Activated CD4-positive, alpha-beta T cell treated with anti-CD3 and anti-CD28 coated beads, Interleukin-2, amount 10 ng/mL, durations not matched to agents 7 days and 5 days (primary cell): Measurements from ENCODE around the gene KRT74. TPM values are rescaled to one million over a fixed set of nuclear protein-coding genes. Genes with fewer than 3 reads are reported as not detected.

Source experiments
- CTCF ChIA-PET: fragments of 350-600 bp; sonication (Branson Sonifier 250); formaldehyde crosslinking; loops from one replicate; lab custom pipeline; 2021; ENCODE audit warnings: antibody characterized with exemption; lab: Charles Lee
- POLR2A ChIA-PET: fragments of 350-600 bp; sonication (Branson Sonifier 250); formaldehyde crosslinking; loops from one replicate; lab custom pipeline; 2021; ENCODE audit warnings: antibody characterized with exemption; lab: Charles Lee
- DNase-seq: peaks from one replicate; pipeline ENCODE4 v3.0.0-alpha.2; 2020
- H3K27ac Mint-ChIP-seq: one replicate; pipeline ENCODE4 v1.8.0; 2021; ENCODE audit warnings: mild to moderate bottlenecking, moderate library complexity, mixed read lengths
- H3K27me3 Mint-ChIP-seq: one replicate; pipeline ENCODE4 v1.8.0; 2021; ENCODE audit warnings: mixed read lengths
- H3K36me3 Mint-ChIP-seq: one replicate; pipeline ENCODE4 v1.8.0; 2021; ENCODE audit warnings: low read depth, mixed read lengths
- H3K4me1 Mint-ChIP-seq: one replicate; pipeline ENCODE4 v1.8.0; 2021; ENCODE audit warnings: mixed read lengths
- H3K4me3 Mint-ChIP-seq: one replicate; pipeline ENCODE4 v1.8.0; 2021; ENCODE audit warnings: mild to moderate bottlenecking, moderate library complexity, mixed read lengths
- H3K9me3 Mint-ChIP-seq: one replicate; pipeline ENCODE4 v1.8.0; 2021; ENCODE audit warnings: mixed read lengths
- total RNA-seq, 2 experiments: library from RNA; stranded (reverse); gene quantifications; one replicate each; pipeline ENCODE4 v1.2.3, GENCODE V29; 2021

The KRT74 gene
- total RNA-seq, result under 1 TPM; 0.15 TPM

DNA sequence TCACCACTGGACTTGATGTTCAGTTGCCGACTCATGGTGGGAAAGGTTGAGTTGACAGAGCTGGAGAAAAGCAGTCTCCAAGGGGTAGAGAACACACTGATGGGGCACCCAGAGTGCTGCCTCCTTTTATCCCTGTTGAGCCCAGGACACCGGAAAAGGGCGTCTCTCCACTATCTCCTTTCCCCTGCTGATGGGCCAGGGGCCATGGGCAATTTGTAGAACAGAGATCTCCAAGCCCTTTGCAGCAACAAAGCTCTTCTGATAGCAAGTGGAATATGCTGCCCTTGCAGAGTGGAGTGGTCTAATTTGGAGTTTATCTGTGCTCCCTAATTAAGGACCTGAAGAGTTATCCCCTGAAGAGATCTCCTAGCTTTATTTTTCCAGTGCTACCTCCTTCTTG, at the start of gene KRT74:
KRT74 (minus strand) TSS at position 101 of the 400 bp plus-strand sequence; CDS start at position 35, 66 bp downstream.
- peaks cover 2% of the 10 kb centered on the region for H3K27me3 Mint-ChIP-seq
- no peak within 1 kb of the TSS for H3K4me3 Mint-ChIP-seq
- no peaks in the 10 kb centered on the region for H3K4me1 Mint-ChIP-seq
- H3K36me3 Mint-ChIP-seq, result no peaks in the 10 kb centered on the region
- H3K9me3 Mint-ChIP-seq, result no peaks in the 10 kb centered on the region
- no peak within 1 kb of the TSS for H3K27ac Mint-ChIP-seq
- no peak for DNase-seq
- ChIA-PET POLR2A (no interaction called here), CTCF (no interaction called here)

DNA sequence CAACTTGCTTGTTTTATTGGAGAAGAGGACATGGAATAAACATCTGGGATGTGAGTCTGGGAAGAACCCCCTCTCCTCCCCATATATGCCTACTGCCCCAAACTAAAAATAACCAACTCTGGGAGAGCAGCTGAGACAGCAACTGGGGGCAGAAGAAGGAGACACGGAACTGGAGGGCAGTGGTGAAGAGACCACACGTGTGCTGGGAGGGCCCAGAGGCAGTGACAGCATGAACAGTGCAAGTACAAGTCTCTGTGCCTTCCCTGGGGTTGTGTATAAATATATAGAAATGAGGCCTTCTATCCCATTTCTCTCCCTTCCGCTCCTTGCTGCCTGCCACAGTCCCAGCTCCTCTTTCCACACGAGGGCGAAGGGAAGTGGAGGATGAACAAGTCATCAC, 48.7 kb upstream of the KRT74 start:
- ChIA-PET POLR2A (no interaction called here), CTCF (no interaction called here)
- H3K9me3 Mint-ChIP-seq, result peaks cover 8% of the 10 kb centered on the region
- no peak overlapping the region for H3K4me3 Mint-ChIP-seq
- no peak overlapping the region for H3K27ac Mint-ChIP-seq
- H3K4me1 Mint-ChIP-seq, result peaks cover 21% of the 10 kb centered on the region
- peaks cover 11% of the 10 kb centered on the region for H3K36me3 Mint-ChIP-seq
- H3K27me3 Mint-ChIP-seq, result peaks cover 5% of the 10 kb centered on the region
- DNase-seq, result no peak

DNA sequence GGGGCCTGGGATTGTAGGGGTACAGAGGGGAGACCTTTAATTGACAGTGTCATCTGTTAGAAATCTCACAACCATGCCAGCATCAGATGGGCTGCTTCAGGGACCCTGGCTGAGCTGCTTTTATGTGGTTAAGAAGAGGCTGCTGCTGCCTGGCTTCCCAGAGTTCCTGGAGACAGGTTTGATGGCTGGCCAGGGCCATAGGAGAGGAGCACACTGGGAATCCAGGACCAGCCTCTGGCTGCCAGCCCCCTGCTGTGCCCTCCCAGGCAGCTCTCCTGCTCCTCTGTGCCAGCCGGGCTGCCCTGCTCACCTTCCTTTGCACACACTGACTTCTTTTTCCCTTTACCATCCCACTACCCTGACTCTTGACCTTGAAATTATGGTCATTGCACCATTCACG, 45.2 kb upstream of the KRT74 start:
- Mint-ChIP-seq H3K4me3 (no peak overlapping the region), H3K36me3 (peaks cover 12% of the 10 kb centered on the region), H3K4me1 (peaks cover 41% of the 10 kb centered on the region), H3K27ac (no peak overlapping the region), H3K9me3 (peaks cover 5% of the 10 kb centered on the region), H3K27me3 (no peaks in the 10 kb centered on the region)
- no peak for DNase-seq
- CTCF ChIA-PET, result no interaction called here
- POLR2A ChIA-PET, result interaction anchor here (0.6 kb wide), 1 partner anchor 8 kb away, joined by 3 read pairs; no protein-coding TSS in a partner anchor

DNA sequence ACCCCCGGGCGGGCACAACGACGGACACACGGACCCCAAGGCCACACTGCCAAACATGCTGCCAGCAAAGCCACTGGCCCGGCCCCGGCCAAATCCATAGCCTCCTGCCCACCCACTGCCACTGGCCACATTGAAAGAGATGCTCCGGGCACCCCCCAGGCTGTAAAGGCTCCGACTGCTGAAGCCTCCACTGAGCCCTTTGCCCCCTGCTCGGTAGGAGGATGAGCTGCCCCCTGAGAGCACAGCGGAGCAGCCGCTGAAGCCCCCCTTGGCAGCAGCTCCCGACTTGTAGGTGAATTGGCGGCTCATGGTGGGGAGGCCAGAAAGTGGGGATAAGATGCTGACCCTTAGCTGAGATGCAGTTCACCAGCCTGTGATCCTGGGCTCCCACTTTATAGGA, 44.6 kb upstream of the KRT74 start, which contains the start of gene KRT73:
KRT73 (minus strand) TSS at position 344 of the 400 bp plus-strand sequence; CDS start at position 309, 35 bp downstream.
- H3K4me3 Mint-ChIP-seq, result no peak within 1 kb of the TSS
- peaks cover 15% of the 10 kb centered on the region for H3K36me3 Mint-ChIP-seq
- CTCF ChIA-PET, result interaction anchor here (1.1 to 1.2 kb wide), 2 partner anchors 10 to 261 kb away, joined by 3 read pairs; no protein-coding TSS in a partner anchor
- peak within 1 kb of the TSS; percentile 38 for H3K27ac Mint-ChIP-seq
- H3K27me3 Mint-ChIP-seq, result no peaks in the 10 kb centered on the region
- H3K9me3 Mint-ChIP-seq, result peaks cover 5% of the 10 kb centered on the region
- POLR2A ChIA-PET, result no interaction called here
- no peak for DNase-seq
- peaks cover 47% of the 10 kb centered on the region for H3K4me1 Mint-ChIP-seq

DNA sequence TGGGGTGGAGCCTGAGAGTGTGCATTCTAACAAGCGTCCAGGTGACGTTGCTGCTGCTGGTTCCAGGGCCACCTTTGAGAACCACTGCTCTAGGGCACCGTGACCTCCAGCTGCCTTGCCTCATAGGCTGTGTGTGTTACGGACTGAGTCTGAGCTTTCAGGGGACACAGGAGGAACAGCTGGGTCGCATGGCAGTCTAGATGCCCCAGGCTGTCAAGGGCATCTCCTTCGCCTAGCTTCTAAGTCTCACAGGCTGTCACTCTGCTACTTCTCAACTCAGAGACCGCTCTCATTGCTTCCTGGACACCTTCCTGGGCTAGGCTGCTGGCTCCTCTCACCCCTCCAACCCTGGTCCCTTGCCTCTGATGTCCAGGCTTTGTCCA, 43.8 kb upstream of the KRT74 start:
- H3K4me3 Mint-ChIP-seq, result no peak overlapping the region
- ChIA-PET CTCF (interaction anchor here (0.8 to 1.3 kb wide), 4 partner anchors 9 to 262 kb away, joined by 3 read pairs; no protein-coding TSS in a partner anchor), POLR2A (no interaction called here)
- no peaks in the 10 kb centered on the region for H3K9me3 Mint-ChIP-seq
- peaks cover 19% of the 10 kb centered on the region for H3K36me3 Mint-ChIP-seq
- H3K27ac Mint-ChIP-seq, result peak overlapping the region; percentile 67
- no peak for DNase-seq
- no peaks in the 10 kb centered on the region for H3K27me3 Mint-ChIP-seq
- H3K4me1 Mint-ChIP-seq, result peaks cover 55% of the 10 kb centered on the region

DNA sequence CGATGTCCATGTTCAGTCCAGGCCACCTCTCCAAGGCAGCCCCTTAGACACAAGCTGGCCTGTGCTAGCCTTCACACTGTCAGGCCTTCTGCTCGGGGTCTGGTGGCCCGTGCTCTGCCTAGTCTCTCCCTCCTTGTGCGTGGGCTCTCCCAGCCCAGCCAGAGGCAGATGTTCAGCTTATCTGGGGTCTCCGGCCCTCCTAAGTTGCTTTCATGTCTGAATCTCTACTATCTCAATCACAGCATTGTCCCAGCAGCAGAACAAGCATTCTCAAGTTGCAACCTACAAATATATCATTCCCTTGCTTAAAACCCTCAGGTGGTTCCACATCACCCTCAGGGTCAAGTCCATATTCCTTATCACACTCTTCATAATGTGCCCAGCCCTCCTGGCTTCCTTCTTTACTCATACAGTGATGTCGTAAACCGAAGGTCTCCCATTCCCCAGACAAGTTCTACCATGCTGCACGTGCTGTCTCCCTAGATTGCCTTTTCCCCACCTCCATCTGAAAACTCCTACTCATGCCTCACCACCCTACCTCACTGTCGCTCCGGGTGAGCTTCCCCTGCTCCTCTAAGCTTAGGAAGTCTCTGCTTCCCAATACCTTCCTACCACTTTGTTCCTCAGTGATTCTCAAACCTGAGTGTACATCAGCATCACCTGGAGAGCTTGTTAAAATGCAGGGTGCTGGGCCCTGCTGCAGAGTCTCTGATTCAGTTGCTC, 43.2 kb upstream of the KRT74 start:
- CTCF ChIA-PET, result interaction anchor here (0.8 to 1.3 kb wide), 2 partner anchors 17 to 19 kb away, joined by 3 read pairs; no protein-coding TSS in a partner anchor
- no peaks in the 10 kb centered on the region for H3K9me3 Mint-ChIP-seq
- H3K27ac Mint-ChIP-seq, result peak overlapping the region; percentile 67
- peaks cover 60% of the 10 kb centered on the region for H3K4me1 Mint-ChIP-seq
- H3K4me3 Mint-ChIP-seq, result no peak overlapping the region
- no peak for DNase-seq
- H3K27me3 Mint-ChIP-seq, result no peaks in the 10 kb centered on the region
- POLR2A ChIA-PET, result no interaction called here
- H3K36me3 Mint-ChIP-seq, result peaks cover 24% of the 10 kb centered on the region

DNA sequence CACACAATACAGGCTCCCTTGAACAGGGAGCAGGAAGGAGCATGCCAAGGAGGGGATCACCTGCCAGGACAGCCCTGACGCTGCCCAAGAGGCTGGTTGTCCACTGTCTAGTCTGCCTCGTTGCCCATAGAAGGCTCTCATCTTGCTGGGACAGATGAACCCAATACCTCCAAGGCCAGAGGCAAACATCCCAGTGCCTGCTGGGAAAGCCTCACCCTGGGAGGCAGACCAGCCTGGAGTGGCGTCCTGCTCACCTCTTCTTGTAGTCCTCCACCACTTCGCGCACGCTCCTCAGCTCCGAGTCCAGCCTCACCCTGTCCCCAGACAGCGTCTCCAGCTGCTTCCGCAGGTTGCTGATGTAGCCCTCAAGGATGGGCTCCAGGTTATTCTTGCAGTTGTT, 42.3 kb upstream of the KRT74 start:
- Mint-ChIP-seq H3K27me3 (no peaks in the 10 kb centered on the region), H3K4me3 (no peak overlapping the region), H3K36me3 (peaks cover 30% of the 10 kb centered on the region), H3K27ac (peak overlapping the region; percentile 67), H3K4me1 (peaks cover 66% of the 10 kb centered on the region), H3K9me3 (no peaks in the 10 kb centered on the region)
- ChIA-PET CTCF (no interaction called here), POLR2A (no interaction called here)
- DNase-seq, result no peak

DNA sequence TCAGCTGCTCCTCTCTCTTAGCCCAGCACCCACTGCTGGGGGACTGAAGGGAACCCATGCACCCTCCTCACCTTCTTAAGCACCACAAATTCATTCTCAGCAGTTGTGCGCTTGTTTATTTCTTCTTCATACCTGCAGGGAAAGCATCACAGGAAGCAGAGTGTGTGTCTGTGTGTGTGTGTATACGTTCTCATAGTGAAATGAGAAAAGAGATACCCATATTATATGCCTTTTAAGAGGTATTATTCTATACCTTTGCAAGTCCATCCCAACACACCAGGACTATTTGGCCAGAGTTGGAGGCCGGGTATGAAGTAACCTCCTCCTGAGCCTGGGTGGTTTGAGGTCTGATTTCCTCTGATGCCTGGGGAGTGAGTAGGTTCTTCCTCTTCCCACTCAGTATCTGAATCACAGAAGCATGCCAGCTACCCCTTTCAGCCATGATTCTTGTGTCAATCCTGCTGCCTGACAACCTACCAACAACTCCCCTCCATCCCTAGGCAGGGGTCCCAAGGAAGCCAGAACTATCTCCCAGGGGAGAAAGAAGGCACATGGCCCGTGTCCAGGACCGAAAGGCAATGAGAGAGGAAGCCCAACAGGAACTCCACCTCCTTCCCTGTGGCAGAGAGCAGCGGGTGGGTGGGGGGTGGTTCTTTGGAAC, 41.7 kb upstream of the KRT74 start:
- POLR2A ChIA-PET, result no interaction called here
- Mint-ChIP-seq H3K4me1 (peaks cover 67% of the 10 kb centered on the region), H3K4me3 (no peak overlapping the region), H3K9me3 (no peaks in the 10 kb centered on the region), H3K27ac (peak overlapping the region; percentile 67), H3K27me3 (no peaks in the 10 kb centered on the region), H3K36me3 (peaks cover 27% of the 10 kb centered on the region)
- DNase-seq, result peak; percentile 5
- CTCF ChIA-PET, result no interaction called here

DNA sequence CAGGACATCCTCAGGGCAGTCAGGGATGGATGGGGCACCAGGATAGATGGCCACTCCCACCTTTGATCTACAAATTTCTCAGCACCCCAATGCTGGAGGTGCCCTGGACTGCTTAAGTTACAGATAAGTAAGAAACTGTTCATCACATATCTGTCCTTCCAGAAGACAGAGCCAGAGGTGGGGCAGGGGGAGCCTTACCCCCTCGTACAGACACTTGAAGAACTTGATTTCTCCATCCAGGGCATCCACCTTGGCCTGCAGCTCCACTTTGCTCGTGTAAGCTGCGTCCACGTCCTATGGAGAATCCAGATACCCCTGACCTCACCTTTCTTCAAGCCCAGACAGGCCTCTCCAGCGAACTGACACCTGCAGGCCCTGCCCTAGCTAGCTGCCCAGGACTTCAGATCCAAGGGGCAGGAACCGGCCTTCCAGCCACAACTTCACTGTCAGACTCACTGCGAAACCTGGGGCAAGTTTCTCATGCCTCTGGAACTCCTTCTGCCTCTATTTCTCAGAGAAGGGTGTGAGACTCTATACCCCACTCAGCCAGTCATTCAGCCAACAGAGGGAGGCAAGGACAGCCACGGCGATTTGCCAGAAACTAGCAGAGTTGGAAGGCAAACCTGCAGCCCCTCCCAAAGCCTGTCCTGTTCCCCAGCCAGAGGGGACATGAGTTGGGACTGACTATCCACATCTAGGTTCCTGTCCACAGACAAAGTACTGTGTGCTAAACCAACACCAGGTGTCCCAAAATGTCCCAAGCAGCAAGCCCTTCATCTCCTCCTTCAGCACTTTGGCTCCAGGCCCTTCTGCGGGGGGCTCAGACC, 41.0 kb upstream of the KRT74 start:
- ChIA-PET POLR2A (no interaction called here), CTCF (no interaction called here)
- H3K27me3 Mint-ChIP-seq, result no peaks in the 10 kb centered on the region
- peak; percentile 5 for DNase-seq
- no peak overlapping the region for H3K4me3 Mint-ChIP-seq
- peak overlapping the region; percentile 67 for H3K27ac Mint-ChIP-seq
- H3K4me1 Mint-ChIP-seq, result peaks cover 73% of the 10 kb centered on the region
- H3K9me3 Mint-ChIP-seq, result no peaks in the 10 kb centered on the region
- peaks cover 27% of the 10 kb centered on the region for H3K36me3 Mint-ChIP-seq

DNA sequence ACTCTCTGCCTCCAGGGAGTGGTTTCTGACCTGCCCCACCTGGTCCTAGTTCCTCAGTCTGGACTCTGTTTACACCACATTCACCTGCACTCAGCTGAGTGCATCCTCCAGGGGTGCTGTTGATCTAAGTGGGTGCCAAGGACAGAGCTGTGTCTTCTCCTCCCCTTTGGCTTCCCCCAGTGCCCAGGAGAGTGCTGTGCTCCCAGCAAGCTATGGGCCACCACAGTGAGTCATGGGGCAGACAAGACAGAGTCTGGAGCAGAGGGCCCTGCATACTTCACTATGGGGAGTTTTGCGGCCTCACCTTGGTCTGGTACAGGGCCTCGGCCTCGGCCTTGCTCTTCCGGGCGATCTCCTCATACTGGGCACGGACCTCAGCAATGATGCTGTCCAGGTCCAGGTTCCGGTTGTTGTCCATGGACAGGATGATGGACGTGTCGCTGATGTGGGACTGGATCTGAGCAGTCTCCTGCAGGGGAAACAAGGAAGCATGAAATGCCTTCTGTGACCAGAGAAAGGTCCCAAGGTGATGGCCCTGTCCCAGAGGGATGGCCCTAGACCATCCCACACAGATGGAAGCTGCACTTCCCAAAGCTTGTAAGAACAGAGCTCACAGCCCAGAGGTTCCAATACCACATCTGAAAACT, 39.9 kb upstream of the KRT74 start:
- H3K9me3 Mint-ChIP-seq, result no peaks in the 10 kb centered on the region
- H3K27ac Mint-ChIP-seq, result peak overlapping the region; percentile 39
- ChIA-PET POLR2A (no interaction called here), CTCF (no interaction called here)
- peaks cover 83% of the 10 kb centered on the region for H3K4me1 Mint-ChIP-seq
- H3K27me3 Mint-ChIP-seq, result no peaks in the 10 kb centered on the region
- no peak overlapping the region for H3K4me3 Mint-ChIP-seq
- peaks cover 27% of the 10 kb centered on the region for H3K36me3 Mint-ChIP-seq
- DNase-seq, result peak; percentile 4

DNA sequence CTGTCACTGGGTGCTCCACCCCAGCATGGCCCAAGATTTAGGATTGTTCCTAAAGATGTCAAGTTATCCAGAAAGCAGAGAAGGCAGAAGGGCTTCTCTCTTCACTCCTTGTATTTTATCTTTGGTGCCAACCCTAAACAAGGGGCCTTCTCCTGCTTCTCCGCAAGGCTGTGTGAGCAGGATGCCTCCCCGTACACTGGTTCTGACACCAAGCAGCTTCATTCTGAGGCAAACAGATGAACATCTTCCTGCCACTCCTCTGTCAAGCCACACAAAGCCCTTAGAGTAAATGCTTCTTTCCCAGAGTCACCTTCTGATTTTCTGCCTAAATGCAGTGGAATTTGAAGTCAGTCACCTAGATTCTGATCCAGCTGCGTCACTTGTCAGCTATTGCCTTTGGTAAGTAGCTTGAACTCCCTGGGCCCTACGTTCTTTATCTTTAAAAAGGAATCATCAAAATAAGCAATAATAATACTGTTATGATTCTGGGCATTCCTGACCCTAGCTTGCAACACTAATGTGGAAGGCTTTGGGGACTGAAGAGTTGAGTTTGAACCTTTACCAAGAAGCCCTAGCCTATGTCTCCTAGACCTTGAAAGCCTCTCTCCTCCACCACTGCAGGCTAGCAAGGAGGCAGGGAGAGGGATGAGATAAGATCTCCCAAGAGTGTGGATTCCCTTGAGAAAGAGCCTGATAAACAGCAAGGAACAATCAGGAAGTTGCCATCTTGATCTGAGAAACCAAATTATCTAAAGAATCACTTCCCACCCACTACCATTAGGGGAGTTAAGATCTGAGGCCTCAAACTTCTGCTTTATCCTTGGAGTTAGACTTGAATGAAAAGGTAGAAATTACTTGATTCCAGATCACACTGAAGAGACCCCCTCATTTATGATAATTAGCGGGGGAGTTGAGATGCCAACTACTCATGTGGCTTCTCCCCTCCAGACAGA, 39.1 kb upstream of the KRT74 start:
- Mint-ChIP-seq H3K4me3 (no peak overlapping the region), H3K4me1 (peaks cover 89% of the 10 kb centered on the region), H3K36me3 (peaks cover 31% of the 10 kb centered on the region), H3K27ac (peak overlapping the region; percentile 80), H3K9me3 (no peaks in the 10 kb centered on the region), H3K27me3 (no peaks in the 10 kb centered on the region)
- ChIA-PET POLR2A (no interaction called here), CTCF (no interaction called here)
- peak; percentile 2 for DNase-seq
